ENCODE measurements around the gene DHX15. TPM values are rescaled to one million over a fixed set of nuclear protein-coding genes. Genes with fewer than 3 reads are reported as not detected.
A peak's percentile ranks its signal among the peaks of the same experiment; 100 is the strongest.

Gene DHX15
- total and polyA plus RNA-seq, 10 of the 15 experiments (the other 5 are each of a cell fraction or from before 2014, with no cell fraction given), result 166 to 269 (median 184) TPM

DNA sequence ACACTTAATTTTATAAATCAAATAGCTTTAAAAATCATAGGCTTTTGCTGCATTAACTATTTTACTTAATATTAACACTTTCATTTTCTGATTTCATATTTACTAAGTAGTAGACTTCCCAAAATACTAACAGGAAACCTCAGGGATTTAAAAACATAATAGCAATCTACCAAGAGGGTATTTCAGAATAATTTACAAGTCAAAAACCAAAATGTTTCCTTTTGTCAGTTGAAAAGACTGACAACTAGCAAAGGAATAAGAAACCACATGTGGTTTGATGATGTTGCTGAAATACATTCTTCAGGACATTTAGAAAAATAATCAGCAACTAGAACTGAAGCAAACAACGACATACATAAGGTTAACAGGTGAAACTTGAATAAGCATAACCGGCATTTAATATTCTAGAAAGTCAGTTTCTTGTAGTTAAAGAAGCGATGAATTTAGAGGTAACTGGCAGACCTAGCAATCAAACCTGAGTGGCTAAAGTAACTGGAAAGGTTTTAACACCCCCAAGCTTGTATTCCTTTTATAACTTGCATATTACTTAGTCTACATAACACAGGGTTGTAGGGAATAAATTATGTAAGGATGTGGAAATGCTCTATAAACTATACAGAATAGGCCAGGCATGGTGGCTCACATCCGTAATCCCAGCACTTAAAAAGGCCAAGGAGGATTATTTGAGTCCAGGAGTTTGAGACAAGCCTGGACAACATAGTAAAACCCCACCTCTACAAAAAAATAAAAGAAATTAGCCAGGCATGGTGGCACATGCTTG, 40.0 kb downstream of the DHX15 start:
- peak overlapping the region; percentile 15; the same call in 1 of the 2 replicates for H3K27ac ChIP-seq (ENCODE audit: control insufficient read depth, insufficient read depth)
- peaks cover 3% of the 10 kb centered on the region for H4K20me1 ChIP-seq (ENCODE audit: control insufficient read depth, insufficient read depth)
- 35% methylated on average over 4 of the region's 4 CpGs for WGBS (ENCODE audit: insufficient coverage, insufficient replicate concordance, low lambda C conversion rate, missing lambda C conversion rate)
- POLR2A ChIA-PET, result no interaction called here
- SMC1A ChIA-PET (ENCODE audit: uncharacterized antibody, unreplicated experiment), result interaction anchor here (0.6 to 2.0 kb wide), 7 partner anchors 11 to 165 kb away, joined by 3 to 6 read pairs (median 3); partner anchors contain the start of gene DHX15
- no peak; the same call in 1 of the 3 replicates for ATAC-seq
- H3K4me3 ChIP-seq, result no peak overlapping the region
- intact Hi-C loops (cut with micrococcal nuclease; ENCODE audit: unreplicated experiment) (loop anchor here (5.0 kb wide), 1 partner anchor 33 kb away; no protein-coding TSS in a partner anchor), in situ Hi-C loops (cut with MboI) (no loop called here)
- FAIRE-seq, result no peak
- H2AFZ ChIP-seq (ENCODE audit: control insufficient read depth, low read depth, low read length), result no peak overlapping the region
- peaks cover 10% of the 10 kb centered on the region for H3K4me1 ChIP-seq (ENCODE audit: control insufficient read depth, insufficient read depth, low read length)
- H3K79me2 ChIP-seq (ENCODE audit: control insufficient read depth, insufficient read depth, low read length), result peaks cover 49% of the 10 kb centered on the region
- no peaks in the 10 kb centered on the region for H3K27me3 ChIP-seq (replicated peaks in 1 of 2; ENCODE audit: control insufficient read depth in 2 of 2, insufficient read depth in 2 of 2, low read length in 1 of 2)
- no TSS peak for BruUV-seq (replicated peaks)
- H3K9me3 ChIP-seq (replicated peaks; ENCODE audit: control insufficient read depth, insufficient read depth, low read length), result no peaks in the 10 kb centered on the region
- DNase-seq (ENCODE audit: low read depth, low spot score), result no peak
- peaks cover 7 to 36% of the 10 kb centered on the region in 2 experiments for H3K36me3 ChIP-seq (ENCODE audit: control insufficient read depth in 2 of 2, insufficient read depth in 2 of 2, low read length in 1 of 2)
- RAD21 ChIA-PET (ENCODE audit: unreplicated experiment), result interaction anchor here (0.6 to 1.1 kb wide), 2 partner anchors 24 to 29 kb away, joined by 3 to 6 read pairs; no protein-coding TSS in a partner anchor
- peak overlapping the region; percentile 45; the same call in 1 of the 2 replicates for H3K4me2 ChIP-seq (ENCODE audit: control insufficient read depth, insufficient read depth)
- H3K9ac ChIP-seq (ENCODE audit: control insufficient read depth, insufficient read depth, low read length), result no peak overlapping the region
- TF ChIP-seq PAX5 (IDR thresholded peaks at IDR 0.05; ENCODE audit: borderline replicate concordance, low read depth, low read length) (no peak), RUNX3 (IDR thresholded peaks at IDR 0.05; ENCODE audit: low read length) (0 out of 2 replicates have a peak, but pooled peaks have one; percentile 28)
- CTCF ChIA-PET, result interaction anchor here (1.0 kb wide), 1 partner anchor 18 kb away, joined by 3 read pairs; no protein-coding TSS in a partner anchor

DNA sequence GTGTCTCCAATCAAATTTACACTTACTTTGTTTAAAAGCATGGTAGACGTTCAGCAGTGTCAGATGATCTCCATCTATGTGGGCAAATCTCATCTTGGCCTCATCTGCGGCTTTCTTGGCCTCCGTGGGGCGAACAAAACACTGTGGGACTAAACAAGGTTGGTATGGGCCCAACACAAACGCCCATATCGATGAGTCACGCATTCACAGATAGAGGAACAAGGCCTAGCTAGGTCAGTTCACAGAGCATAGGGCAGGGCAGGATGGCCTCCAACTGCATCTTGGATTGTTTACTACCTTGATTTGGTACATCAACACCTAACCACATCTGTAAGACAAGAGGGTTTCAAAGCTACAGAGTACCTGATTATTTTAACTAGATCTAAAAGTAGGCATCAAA, 47.3 kb downstream of the DHX15 start:
- Histone ChIP-seq H3K4me3 (no peak overlapping the region), H3K9ac (ENCODE audit: control insufficient read depth, insufficient read depth, low read length) (no peak overlapping the region), H3K36me3 (ENCODE audit: control insufficient read depth in 2 of 2, insufficient read depth in 2 of 2, low read length in 1 of 2) (peaks cover 4 to 26% of the 10 kb centered on the region in 2 experiments), H3K4me1 (ENCODE audit: control insufficient read depth, insufficient read depth, low read length) (no peaks in the 10 kb centered on the region), H3K9me3 (replicated peaks; ENCODE audit: control insufficient read depth, insufficient read depth, low read length) (no peaks in the 10 kb centered on the region), H3K4me2 (ENCODE audit: control insufficient read depth, insufficient read depth) (no peak overlapping the region), H3K27ac (ENCODE audit: control insufficient read depth, insufficient read depth) (no peak overlapping the region), H3K27me3 (replicated peaks in 1 of 2; ENCODE audit: control insufficient read depth in 2 of 2, insufficient read depth in 2 of 2, low read length in 1 of 2) (no peaks in the 10 kb centered on the region), H3K79me2 (ENCODE audit: control insufficient read depth, insufficient read depth, low read length) (peaks cover 3% of the 10 kb centered on the region), H4K20me1 (ENCODE audit: control insufficient read depth, insufficient read depth) (no peaks in the 10 kb centered on the region), H2AFZ (ENCODE audit: control insufficient read depth, low read depth, low read length) (no peak overlapping the region)
- FAIRE-seq (no peak), ATAC-seq (no peak), DNase-seq (ENCODE audit: low read depth, low spot score) (no peak)
- ChIA-PET RAD21 (ENCODE audit: unreplicated experiment) (interaction anchor here (0.6 to 0.7 kb wide), 3 partner anchors 13 to 830 kb away, joined by 3 read pairs; no protein-coding TSS in a partner anchor), CTCF (interaction anchor here (4.1 kb wide), 1 partner anchor 14 kb away, joined by 26 read pairs; no protein-coding TSS in a partner anchor), SMC1A (ENCODE audit: uncharacterized antibody, unreplicated experiment) (interaction anchor here (2.0 to 5.4 kb wide), 3 partner anchors 10 to 33 kb away, joined by 4 to 37 read pairs (median 5); no protein-coding TSS in a partner anchor), POLR2A (no interaction called here)
- 93% methylated on average over 7 of the region's 7 CpGs for WGBS (ENCODE audit: insufficient coverage, insufficient replicate concordance, low lambda C conversion rate, missing lambda C conversion rate)
- intact Hi-C loops (cut with micrococcal nuclease; ENCODE audit: unreplicated experiment), result no loop called here
- BruUV-seq (replicated peaks), result no TSS peak
- in situ Hi-C loops (cut with MboI), result no loop called here
- TF ChIP-seq EED (IDR thresholded peaks at IDR 0.05; ENCODE audit: low read depth), result no peak
- no peak for TF ChIP-seq ATF7 (IDR thresholded peaks at IDR 0.05; ENCODE audit: low read depth)
- no peak for TF ChIP-seq SUZ12 (IDR thresholded peaks at IDR 0.05; ENCODE audit: unreplicated experiment)
- TF ChIP-seq TAF1 (IDR thresholded peaks at IDR 0.05; ENCODE audit: borderline replicate concordance, low read depth, low read length), result no peak
- TF ChIP-seq, protein P1, sequence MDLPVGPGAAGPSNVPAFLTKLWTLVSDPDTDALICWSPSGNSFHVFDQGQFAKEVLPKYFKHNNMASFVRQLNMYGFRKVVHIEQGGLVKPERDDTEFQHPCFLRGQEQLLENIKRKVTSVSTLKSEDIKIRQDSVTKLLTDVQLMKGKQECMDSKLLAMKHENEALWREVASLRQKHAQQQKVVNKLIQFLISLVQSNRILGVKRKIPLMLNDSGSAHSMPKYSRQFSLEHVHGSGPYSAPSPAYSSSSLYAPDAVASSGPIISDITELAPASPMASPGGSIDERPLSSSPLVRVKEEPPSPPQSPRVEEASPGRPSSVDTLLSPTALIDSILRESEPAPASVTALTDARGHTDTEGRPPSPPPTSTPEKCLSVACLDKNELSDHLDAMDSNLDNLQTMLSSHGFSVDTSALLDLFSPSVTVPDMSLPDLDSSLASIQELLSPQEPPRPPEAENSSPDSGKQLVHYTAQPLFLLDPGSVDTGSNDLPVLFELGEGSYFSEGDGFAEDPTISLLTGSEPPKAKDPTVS (IDR thresholded peaks at IDR 0.05; ENCODE audit: low read depth, low read length), result no peak
- TF ChIP-seq, protein P2, sequence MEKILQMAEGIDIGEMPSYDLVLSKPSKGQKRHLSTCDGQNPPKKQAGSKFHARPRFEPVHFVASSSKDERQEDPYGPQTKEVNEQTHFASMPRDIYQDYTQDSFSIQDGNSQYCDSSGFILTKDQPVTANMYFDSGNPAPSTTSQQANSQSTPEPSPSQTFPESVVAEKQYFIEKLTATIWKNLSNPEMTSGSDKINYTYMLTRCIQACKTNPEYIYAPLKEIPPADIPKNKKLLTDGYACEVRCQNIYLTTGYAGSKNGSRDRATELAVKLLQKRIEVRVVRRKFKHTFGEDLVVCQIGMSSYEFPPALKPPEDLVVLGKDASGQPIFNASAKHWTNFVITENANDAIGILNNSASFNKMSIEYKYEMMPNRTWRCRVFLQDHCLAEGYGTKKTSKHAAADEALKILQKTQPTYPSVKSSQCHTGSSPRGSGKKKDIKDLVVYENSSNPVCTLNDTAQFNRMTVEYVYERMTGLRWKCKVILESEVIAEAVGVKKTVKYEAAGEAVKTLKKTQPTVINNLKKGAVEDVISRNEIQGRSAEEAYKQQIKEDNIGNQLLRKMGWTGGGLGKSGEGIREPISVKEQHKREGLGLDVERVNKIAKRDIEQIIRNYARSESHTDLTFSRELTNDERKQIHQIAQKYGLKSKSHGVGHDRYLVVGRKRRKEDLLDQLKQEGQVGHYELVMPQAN (conservative IDR thresholded peaks at IDR 0.05), result no peak
- TF ChIP-seq, protein P3, sequence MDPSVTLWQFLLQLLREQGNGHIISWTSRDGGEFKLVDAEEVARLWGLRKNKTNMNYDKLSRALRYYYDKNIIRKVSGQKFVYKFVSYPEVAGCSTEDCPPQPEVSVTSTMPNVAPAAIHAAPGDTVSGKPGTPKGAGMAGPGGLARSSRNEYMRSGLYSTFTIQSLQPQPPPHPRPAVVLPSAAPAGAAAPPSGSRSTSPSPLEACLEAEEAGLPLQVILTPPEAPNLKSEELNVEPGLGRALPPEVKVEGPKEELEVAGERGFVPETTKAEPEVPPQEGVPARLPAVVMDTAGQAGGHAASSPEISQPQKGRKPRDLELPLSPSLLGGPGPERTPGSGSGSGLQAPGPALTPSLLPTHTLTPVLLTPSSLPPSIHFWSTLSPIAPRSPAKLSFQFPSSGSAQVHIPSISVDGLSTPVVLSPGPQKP (IDR thresholded peaks at IDR 0.05; ENCODE audit: low read depth, low read length), result no peak
- no peak for TF ChIP-seq CEBPB (IDR thresholded peaks at IDR 0.05; ENCODE audit: borderline replicate concordance in 1 of 2, low read depth in 2 of 2, low read length in 2 of 2)
- no peak for TF ChIP-seq JUND (IDR thresholded peaks at IDR 0.05; ENCODE audit: low read depth, low read length)
